Smooth muscle cell of the brain vasculature (primary cell): ENCODE measurements around the gene ATPAF2.

ENCODE experiments used
- DNase-seq: peaks from one replicate; pipeline ENCODE4 v3.0.0-alpha.2; 2012; ENCODE audit warnings: low read depth, low spot score

ATPAF2 gene

GRCh38 chr17:18039535-18040260 lies 730 bp upstream of the ATPAF2 start:
- DNase-seq, result no peak

GRCh38 chr17:18038149-18038850 lies 668 bp downstream of the ATPAF2 start:
- DNase-seq, result no peak

- no peak for DNase-seq
These were observed 1.5 kb downstream of the ATPAF2 start for GRCh38 chr17:18037486-18037885.

GRCh38 chr17:18035704-18036103 lies 3.3 kb downstream of the ATPAF2 start:
- no peak for DNase-seq

GRCh38 chr17:18033442-18034099 lies 5.4 kb downstream of the ATPAF2 start:
- DNase-seq, result peak; percentile 57

GRCh38 chr17:18031955-18032354 lies 7.0 kb downstream of the ATPAF2 start:
- DNase-seq, result no peak

GRCh38 chr17:18028952-18029540 lies 9.9 kb downstream of the ATPAF2 start:
- no peak for DNase-seq

GRCh38 chr17:18028114-18028951 lies 10.6 kb downstream of the ATPAF2 start:
- DNase-seq, result no peak

GRCh38 chr17:18027280-18027679 lies 11.7 kb downstream of the ATPAF2 start:
- DNase-seq, result no peak

- DNase-seq, result no peak
These were observed 12.8 kb downstream of the ATPAF2 start for GRCh38 chr17:18025945-18026776.

- DNase-seq, result no peak
These were observed 13.6 kb downstream of the ATPAF2 start for GRCh38 chr17:18025241-18025944.

- DNase-seq, result no peak
These were observed 17.6 kb downstream of the ATPAF2 start for GRCh38 chr17:18021372-18021771.

GRCh38 chr17:18020971-18021370 lies 18.0 kb downstream of the ATPAF2 start:
- no peak for DNase-seq

GRCh38 chr17:18019838-18020154 lies 19.2 kb downstream of the ATPAF2 start:
- no peak for DNase-seq

GRCh38 chr17:18018411-18018921 lies 20.5 kb downstream of the ATPAF2 start:
- no peak for DNase-seq

GRCh38 chr17:18017958-18018357 lies 21.0 kb downstream of the ATPAF2 start:
- DNase-seq, result no peak

- DNase-seq, result no peak
These were observed 22.5 kb downstream of the ATPAF2 start for GRCh38 chr17:18016426-18016825.

- no peak for DNase-seq
These were observed 23.4 kb downstream of the ATPAF2 start for GRCh38 chr17:18015593-18015992.

- DNase-seq, result no peak
These were observed 25.0 kb downstream of the ATPAF2 start for GRCh38 chr17:18014006-18014405.

GRCh38 chr17:18011286-18011685 lies 27.7 kb downstream of the ATPAF2 start:
- no peak for DNase-seq
